IPS DF 6.9 (cell line): ENCODE measurements around the gene OPCML.

ENCODE experiments used
- DNase-seq: peaks from one replicate; pipeline ENCODE4 v3.0.0-alpha.2; 2013; ENCODE audit warnings: low read depth, low spot score
- H3K27ac ChIP-seq: one replicate; pipeline ENCODE4 v1.5.1; 2013; ENCODE audit warnings: low read length, control low read depth
- H3K27me3 ChIP-seq: 2 replicates; pipeline ENCODE4 v1.6.1; 2013; ENCODE audit warnings: mild to moderate bottlenecking, low read length; ENCODE audit not compliant: control insufficient read depth, insufficient read depth
- H3K36me3 ChIP-seq: 2 replicates; pipeline ENCODE4 v1.6.1; 2013; ENCODE audit warnings: low read length; ENCODE audit not compliant: control insufficient read depth, insufficient read depth
- H3K4me1 ChIP-seq: 2 replicates; pipeline ENCODE4 v1.6.1; 2013; ENCODE audit warnings: low read length; ENCODE audit not compliant: control insufficient read depth, insufficient read depth
- H3K4me3 ChIP-seq: 2 replicates; pipeline ENCODE4 v1.5.1; 2013; ENCODE audit warnings: mild to moderate bottlenecking, low read length
- H3K9me3 ChIP-seq: 2 replicates; pipeline ENCODE4 v1.6.1; 2013; ENCODE audit warnings: low read length, inconsistent platforms; ENCODE audit not compliant: control insufficient read depth, insufficient read depth
- WGBS: extraction: QIAGEN DNeasy Blood & Tissue Kit; methylation state at CpG from one replicate; pipeline ENCODE4 v1.1.7; 2013; ENCODE audit warnings: mixed read lengths, missing lambda C conversion rate; ENCODE audit not compliant: insufficient read length, insufficient coverage; 5-methylcytosine and 5-hydroxymethylcytosine counted together

Gene OPCML

GRCh38 chr11:133521502-133521901, 10.8 kb downstream of the OPCML start:
- no peaks in the 10 kb centered on the region for H3K36me3 ChIP-seq
- no peak overlapping the region for H3K27ac ChIP-seq
- no peaks in the 10 kb centered on the region for H3K27me3 ChIP-seq
- H3K4me3 ChIP-seq, result no peak overlapping the region
- no peaks in the 10 kb centered on the region for H3K9me3 ChIP-seq
- H3K4me1 ChIP-seq, result no peaks in the 10 kb centered on the region; the same call in 1 of the 2 replicates
- WGBS, result no CpG with 5 or more reads among the region's 2 CpGs
- no peak for DNase-seq

GRCh38 chr11:133520707-133521106, 11.6 kb downstream of the OPCML start:
- Histone ChIP-seq H3K4me1 (no peaks in the 10 kb centered on the region; the same call in 1 of the 2 replicates), H3K27ac (no peak overlapping the region), H3K4me3 (no peak overlapping the region), H3K36me3 (no peaks in the 10 kb centered on the region), H3K27me3 (no peaks in the 10 kb centered on the region), H3K9me3 (no peaks in the 10 kb centered on the region)
- WGBS, result no CpG with 5 or more reads among the region's 7 CpGs
- DNase-seq, result no peak

DNA sequence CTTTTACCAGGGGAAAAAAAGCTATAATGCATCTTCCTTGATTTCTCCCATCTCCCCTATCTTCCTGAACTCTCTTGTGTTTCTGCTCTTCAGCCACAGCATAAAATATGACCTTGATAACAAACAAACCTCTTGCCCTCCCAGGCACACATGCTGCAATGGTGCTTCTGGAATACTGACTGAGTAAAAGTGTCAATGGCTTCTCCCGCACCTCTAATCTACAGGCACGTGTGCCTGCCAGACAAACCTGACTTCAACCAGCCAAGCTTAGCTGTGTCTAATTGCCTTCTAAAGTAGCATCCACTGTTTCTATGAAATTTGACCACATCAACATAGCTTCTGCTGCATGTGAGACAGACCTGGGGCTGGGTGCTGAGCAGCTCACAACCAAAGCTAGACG, 12.7 kb downstream of the OPCML start:
- no peak for DNase-seq
- Histone ChIP-seq H3K27me3 (no peaks in the 10 kb centered on the region), H3K27ac (no peak overlapping the region), H3K9me3 (no peaks in the 10 kb centered on the region), H3K36me3 (no peaks in the 10 kb centered on the region), H3K4me3 (no peak overlapping the region), H3K4me1 (peaks cover 1% of the 10 kb centered on the region; the same call in 1 of the 2 replicates)
- no CpG with 5 or more reads among the region's 3 CpGs for WGBS

GRCh38 chr11:133518702-133519264, 13.5 kb downstream of the OPCML start:
- H3K9me3 ChIP-seq, result no peaks in the 10 kb centered on the region
- H3K4me3 ChIP-seq, result no peak overlapping the region
- DNase-seq, result no peak
- no peak overlapping the region for H3K27ac ChIP-seq
- no CpG with 5 or more reads among the region's 7 CpGs for WGBS
- peaks cover 1% of the 10 kb centered on the region; the same call in 1 of the 2 replicates for H3K4me1 ChIP-seq
- H3K36me3 ChIP-seq, result no peaks in the 10 kb centered on the region
- H3K27me3 ChIP-seq, result no peaks in the 10 kb centered on the region

DNA sequence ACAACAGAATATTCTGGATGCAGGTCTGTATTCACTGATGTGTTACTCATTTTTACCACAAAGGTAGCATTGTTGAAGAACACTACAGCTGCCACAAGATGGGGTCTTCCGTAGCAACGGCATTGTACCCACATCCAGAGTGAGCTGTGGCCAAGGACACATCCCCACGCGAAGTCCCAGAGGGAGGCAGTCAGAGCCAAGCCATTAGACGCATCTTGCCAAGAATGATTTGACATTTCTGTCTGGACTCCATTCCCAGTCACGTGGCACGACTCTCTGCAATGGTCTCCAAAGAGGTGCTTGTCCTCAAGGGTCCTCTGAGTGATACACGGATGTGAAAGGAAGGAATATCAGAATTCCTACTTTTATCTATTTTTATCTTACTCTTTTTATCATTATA, 15.5 kb downstream of the OPCML start:
- WGBS, result no CpG with 5 or more reads among the region's 8 CpGs
- Histone ChIP-seq H3K27ac (no peak overlapping the region), H3K9me3 (no peaks in the 10 kb centered on the region), H3K27me3 (no peaks in the 10 kb centered on the region), H3K4me1 (peaks cover 1% of the 10 kb centered on the region; the same call in 1 of the 2 replicates), H3K4me3 (no peak overlapping the region), H3K36me3 (no peaks in the 10 kb centered on the region)
- DNase-seq, result no peak

GRCh38 chr11:133515107-133515506, 17.2 kb downstream of the OPCML start:
- no peak for DNase-seq
- Histone ChIP-seq H3K27me3 (no peaks in the 10 kb centered on the region), H3K9me3 (no peaks in the 10 kb centered on the region), H3K4me3 (no peak overlapping the region), H3K27ac (no peak overlapping the region), H3K4me1 (peaks cover 8% of the 10 kb centered on the region), H3K36me3 (no peaks in the 10 kb centered on the region)
- WGBS, result no CpG with 5 or more reads among the region's 2 CpGs

- Histone ChIP-seq H3K4me3 (no peak overlapping the region), H3K36me3 (no peaks in the 10 kb centered on the region), H3K27ac (no peak overlapping the region), H3K27me3 (no peaks in the 10 kb centered on the region), H3K4me1 (peaks cover 12% of the 10 kb centered on the region), H3K9me3 (no peaks in the 10 kb centered on the region)
- WGBS, result no CpG with 5 or more reads among the region's 3 CpGs
- DNase-seq, result no peak
Measured at GRCh38 chr11:133509924-133510697, 22.2 kb downstream of the OPCML start.

DNA sequence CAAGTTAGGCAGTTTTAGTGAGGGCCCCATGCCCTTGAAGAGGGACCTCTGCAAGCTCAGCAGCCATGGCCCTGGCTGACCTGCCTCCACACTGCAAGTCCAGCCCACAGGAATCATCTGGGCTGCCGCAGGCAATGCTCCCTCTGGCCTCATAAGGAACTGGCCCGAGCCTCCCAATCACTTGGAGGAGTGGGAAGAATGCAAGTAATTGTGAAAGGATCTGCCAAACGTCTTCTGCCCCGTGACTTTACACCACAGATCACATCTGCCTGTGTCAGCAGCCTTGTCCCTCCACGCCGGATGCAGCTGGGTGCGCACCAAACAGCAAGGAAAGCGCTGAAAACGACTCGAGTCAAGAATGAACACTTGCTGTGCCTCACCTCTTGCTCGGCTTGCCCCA, 23.8 kb downstream of the OPCML start:
- no peaks in the 10 kb centered on the region for H3K27me3 ChIP-seq
- no peak overlapping the region for H3K4me3 ChIP-seq
- H3K4me1 ChIP-seq, result peaks cover 12% of the 10 kb centered on the region
- DNase-seq, result no peak
- no CpG with 5 or more reads among the region's 11 CpGs for WGBS
- no peaks in the 10 kb centered on the region for H3K36me3 ChIP-seq
- H3K27ac ChIP-seq, result no peak overlapping the region
- H3K9me3 ChIP-seq, result no peaks in the 10 kb centered on the region

DNA sequence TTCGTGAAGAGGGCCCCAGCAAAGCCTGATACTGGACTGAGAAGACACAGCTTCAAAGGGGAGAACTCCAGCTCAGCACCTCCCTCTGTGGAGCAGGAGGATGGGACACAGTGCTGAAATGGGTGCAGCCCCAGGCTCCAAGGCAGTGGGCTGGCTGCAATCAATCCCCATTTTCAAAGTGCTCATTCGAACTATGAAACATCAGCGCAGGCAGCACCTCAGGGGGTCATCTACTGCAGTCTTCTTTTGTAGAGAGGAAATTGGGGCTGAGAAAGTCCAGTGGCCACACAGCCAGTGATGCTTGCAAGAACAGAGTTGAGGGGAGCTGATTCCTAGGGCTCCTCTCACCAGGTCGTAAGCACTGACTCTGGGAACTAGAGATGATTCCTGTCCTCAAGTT, 25.1 kb downstream of the OPCML start:
- Histone ChIP-seq H3K4me1 (peaks cover 12% of the 10 kb centered on the region), H3K27ac (no peak overlapping the region), H3K27me3 (no peaks in the 10 kb centered on the region), H3K36me3 (no peaks in the 10 kb centered on the region), H3K9me3 (no peaks in the 10 kb centered on the region), H3K4me3 (no peak overlapping the region)
- DNase-seq, result no peak
- WGBS, result no CpG with 5 or more reads among the region's 4 CpGs

GRCh38 chr11:133506551-133507094, 25.7 kb downstream of the OPCML start:
- H3K4me1 ChIP-seq, result peaks cover 15% of the 10 kb centered on the region

More at GRCh38 chr11:133506551-133507094, 25.7 kb downstream of the OPCML start:
- no peak for DNase-seq
- no peaks in the 10 kb centered on the region for H3K9me3 ChIP-seq
- H3K27ac ChIP-seq, result no peak overlapping the region
- no peak overlapping the region for H3K4me3 ChIP-seq
- WGBS, result no CpG with 5 or more reads among the region's 6 CpGs
- H3K27me3 ChIP-seq, result no peaks in the 10 kb centered on the region
- H3K36me3 ChIP-seq, result no peaks in the 10 kb centered on the region
